Astrocyte of the spinal cord (primary cell): ENCODE measurements around the gene COL9A1.

Source experiments
- DNase-seq: peaks from one replicate; pipeline ENCODE4 v3.0.0; 2011; ENCODE audit warnings: low read depth, low spot score
- H3K4me3 ChIP-seq: 2 replicates; pipeline ENCODE4 v1.5.1; 2011; ENCODE audit warnings: low read depth, mild to moderate bottlenecking, low read length, moderate library complexity
- CTCF ChIP-seq: IDR thresholded peaks from 2 replicates; pipeline ENCODE4 v1.5.1; 2012; ENCODE audit warnings: low read depth, mild to moderate bottlenecking, low read length, inconsistent platforms
- in situ Hi-C: cut with HindIII; loops from 2 replicates; pipeline ENCODE4 v1.10.0; 2017; ENCODE audit warnings: low sequenced_read_pairs

Gene COL9A1

GRCh38 chr6:70208235-70208790 is 94.6 kb downstream of the COL9A1 start:
- in situ Hi-C loops: no loop called here
- DNase-seq: no peak
- no peak overlapping the region for H3K4me3 ChIP-seq
- TF ChIP-seq CTCF: no peak

- H3K4me3 ChIP-seq: no peak overlapping the region
- in situ Hi-C loops: no loop called here
- DNase-seq: no peak
- no peak for TF ChIP-seq CTCF
Measured at GRCh38 chr6:70198785-70199184, 104.1 kb downstream of the COL9A1 start.

GRCh38 chr6:70196531-70196930 is 106.4 kb downstream of the COL9A1 start:
- no peak for DNase-seq
- no peak overlapping the region for H3K4me3 ChIP-seq
- no peak for TF ChIP-seq CTCF
- in situ Hi-C loops: no loop called here

GRCh38 chr6:70194421-70194820 is 108.5 kb downstream of the COL9A1 start:
- DNase-seq: no peak
- no peak for TF ChIP-seq CTCF
- in situ Hi-C loops: no loop called here
- no peak overlapping the region for H3K4me3 ChIP-seq

- no peak overlapping the region for H3K4me3 ChIP-seq
- no peak for DNase-seq
- in situ Hi-C loops: no loop called here
- TF ChIP-seq CTCF: no peak
Measured at GRCh38 chr6:70188202-70188601, 114.7 kb downstream of the COL9A1 start.

GRCh38 chr6:70186461-70186860 is 116.4 kb downstream of the COL9A1 start:
- no peak for TF ChIP-seq CTCF
- no peak overlapping the region for H3K4me3 ChIP-seq
- DNase-seq: no peak
- in situ Hi-C loops: no loop called here

GRCh38 chr6:70184723-70185122 is 118.2 kb downstream of the COL9A1 start:
- in situ Hi-C loops: no loop called here
- H3K4me3 ChIP-seq: no peak overlapping the region
- DNase-seq: no peak
- no peak for TF ChIP-seq CTCF
